GM12891 (cell line): ENCODE data around the gene CADPS.

Experiments used
- POLR2AphosphoS5 ChIP-seq: IDR thresholded peaks from 2 replicates; pipeline ENCODE4 v1.6.1; 2011; ENCODE audit warnings: low read depth, low read length, control low read depth
- TAF1 ChIP-seq: IDR thresholded peaks from 2 replicates; pipeline ENCODE4 v1.6.1; 2011; ENCODE audit warnings: low read depth, low read length, control low read depth

DNA sequence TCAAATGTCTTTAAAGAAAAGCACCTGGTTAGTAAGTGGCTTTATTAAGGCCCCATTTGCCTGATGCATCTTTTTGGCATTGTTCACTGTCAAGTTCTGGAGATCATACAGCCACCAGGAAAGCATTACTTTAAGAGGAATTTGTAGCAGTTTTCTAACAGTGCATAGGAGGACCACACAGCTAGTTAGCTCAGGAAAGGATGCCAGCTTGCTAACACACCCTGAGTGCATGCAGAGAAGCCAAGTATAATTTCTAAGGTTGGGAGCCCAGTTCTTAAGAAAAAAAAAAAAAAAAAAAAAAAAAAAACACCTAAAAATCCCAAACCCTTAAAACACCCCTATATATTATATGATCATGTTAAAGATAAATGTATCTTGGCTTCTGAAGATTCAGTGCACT, 399.9 kb downstream of the CADPS start:
- TF ChIP-seq TAF1 (no peak), POLR2AphosphoS5 (no peak)
